CD4-positive, alpha-beta T cell treated with Interleukin-12 subunit alpha and Interleukin-12 subunit beta, for 1 hour (primary cell): ENCODE measurements around the gene TMEM42.
A peak's percentile ranks its signal among the peaks of the same experiment; 100 is the strongest.

Source experiments
- DNase-seq: peaks from one replicate; pipeline ENCODE4 v3.0.0-alpha.2; 2020

The TMEM42 gene

DNA sequence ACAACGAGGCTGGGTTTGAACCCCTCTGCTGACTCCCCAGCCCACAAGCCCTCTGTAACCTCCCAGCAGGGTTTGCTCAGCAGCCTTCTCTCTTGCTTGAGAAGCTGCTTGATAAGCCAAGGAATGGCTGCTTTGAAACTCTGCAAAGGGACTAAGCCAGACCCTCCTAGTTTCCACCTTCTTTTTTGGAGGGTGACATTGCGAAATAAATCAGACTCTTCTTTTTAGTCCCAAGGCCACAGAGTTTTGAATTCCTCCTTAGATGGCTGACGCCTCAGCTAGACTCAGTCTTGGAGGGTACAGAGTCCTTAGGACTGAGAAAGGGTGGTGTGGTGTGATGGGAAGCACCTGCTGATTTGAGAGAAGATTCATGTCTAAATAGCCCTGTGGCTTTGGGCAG is 13.9 kb downstream of the TMEM42 start:
- no peak for DNase-seq

DNA sequence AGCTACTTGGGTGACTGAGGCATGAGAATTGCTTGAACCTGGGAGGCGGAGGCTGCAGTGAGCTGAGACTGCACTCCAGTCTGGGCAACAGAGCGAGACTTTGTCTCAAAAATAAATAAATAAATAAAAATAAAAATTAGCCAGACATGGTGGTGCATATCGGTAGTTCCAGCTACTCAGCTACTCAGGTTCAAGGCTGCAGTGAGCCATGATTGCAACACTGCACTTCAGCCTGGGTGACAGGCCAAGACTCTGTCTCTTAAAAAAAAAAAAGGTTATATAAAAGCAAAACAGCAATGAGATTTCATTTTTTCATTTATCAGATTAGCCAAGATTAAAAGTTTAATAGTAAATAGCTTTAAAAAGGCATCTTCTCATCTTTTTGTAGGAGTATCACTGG is 15.6 kb downstream of the TMEM42 start:
- DNase-seq: no peak

DNA sequence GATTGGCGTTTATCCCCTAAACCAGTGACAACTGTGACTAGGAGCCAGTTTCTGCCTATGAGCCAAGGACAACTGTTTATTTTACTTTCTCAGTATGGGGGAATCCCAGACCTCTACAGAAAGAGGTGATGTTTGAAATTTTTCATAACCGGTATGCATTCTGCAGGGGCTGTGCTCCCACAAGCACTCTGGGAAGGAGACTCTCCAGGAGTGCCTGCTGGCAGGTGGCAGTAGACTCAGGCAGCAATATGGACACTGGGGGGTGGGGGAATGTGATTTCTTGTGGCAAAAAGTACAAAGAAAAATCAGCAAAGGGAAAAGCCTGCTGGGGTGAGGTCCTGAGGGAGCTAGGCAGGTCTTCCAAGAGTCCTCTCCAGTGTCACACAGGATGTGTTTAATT is 18.6 kb downstream of the TMEM42 start:
- DNase-seq: no peak

DNA sequence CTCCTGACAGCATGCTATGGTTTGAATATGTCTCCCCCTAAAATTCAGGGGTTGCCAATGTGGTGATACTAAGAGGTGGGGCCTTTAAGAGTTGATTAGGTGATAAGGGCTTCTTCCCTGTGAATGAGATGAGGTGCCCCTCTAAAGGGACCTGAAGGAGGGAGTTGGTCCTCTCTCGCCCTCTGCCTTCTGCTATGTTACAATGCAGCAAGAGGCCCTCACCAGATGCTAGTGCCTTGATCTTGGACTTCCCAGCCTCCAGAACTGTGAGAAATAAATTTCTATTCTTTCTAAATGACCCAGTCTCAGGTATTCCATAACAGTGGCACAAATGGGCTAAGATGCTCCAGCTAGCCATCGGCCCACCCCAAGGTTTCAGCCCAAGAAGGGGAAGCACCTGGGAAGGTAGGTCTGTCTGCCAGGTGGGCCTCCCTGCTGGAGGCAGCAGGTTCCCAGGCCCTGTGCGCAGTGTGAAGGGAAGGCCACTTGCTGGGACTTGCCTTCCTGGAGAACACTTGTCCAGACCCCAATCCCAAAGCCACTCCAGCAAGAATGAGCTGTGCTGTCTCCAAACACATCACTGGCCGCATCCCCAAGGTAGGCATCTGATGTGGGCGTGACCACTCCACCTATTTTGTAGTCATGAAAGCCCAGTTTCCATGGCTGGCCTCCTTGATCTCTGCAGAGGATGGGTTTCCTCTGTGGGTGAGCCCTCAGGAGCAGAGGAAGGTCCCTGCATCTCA is 21.7 kb downstream of the TMEM42 start:
- DNase-seq: no peak

DNA sequence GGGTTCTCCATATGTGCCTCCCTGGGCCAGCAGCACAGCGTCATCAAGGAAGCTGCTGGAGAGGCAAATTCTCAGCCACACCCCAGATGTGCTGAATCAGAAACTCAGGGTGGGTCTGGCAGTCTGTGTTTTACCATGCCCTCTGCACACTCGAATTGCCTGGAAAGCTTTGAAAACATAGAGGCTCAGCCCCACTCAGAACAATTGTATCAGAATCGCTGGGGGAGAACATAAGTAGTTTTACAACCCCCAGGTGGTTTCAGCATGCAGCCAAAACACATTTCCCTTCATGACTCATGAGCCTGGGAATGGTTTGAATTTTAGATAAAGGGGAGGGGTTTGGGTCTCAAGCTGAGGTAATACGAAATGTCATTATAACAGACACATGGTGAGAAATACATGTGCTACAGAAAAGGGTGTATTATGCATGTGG is 22.3 kb downstream of the TMEM42 start:
- no peak for DNase-seq

DNA sequence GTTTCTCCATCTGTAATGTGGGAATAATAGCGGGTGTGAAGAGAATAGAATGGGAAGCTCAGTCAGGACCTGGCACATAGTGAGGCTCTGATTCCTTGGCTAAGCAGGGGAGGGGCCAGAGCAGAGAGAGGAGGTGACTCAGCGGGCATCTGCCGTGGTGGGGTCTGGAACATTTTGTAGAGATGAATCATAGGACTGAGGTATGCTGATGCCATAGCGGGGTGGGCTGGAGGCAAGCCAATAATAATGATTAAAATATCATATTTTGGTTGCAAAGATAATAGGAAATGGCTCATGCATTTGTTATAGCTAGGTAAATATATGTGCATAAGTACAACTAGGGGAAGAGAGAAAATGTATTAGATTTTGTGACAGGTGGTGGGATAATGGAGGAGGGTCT is 23.9 kb downstream of the TMEM42 start:
- DNase-seq: no peak

DNA sequence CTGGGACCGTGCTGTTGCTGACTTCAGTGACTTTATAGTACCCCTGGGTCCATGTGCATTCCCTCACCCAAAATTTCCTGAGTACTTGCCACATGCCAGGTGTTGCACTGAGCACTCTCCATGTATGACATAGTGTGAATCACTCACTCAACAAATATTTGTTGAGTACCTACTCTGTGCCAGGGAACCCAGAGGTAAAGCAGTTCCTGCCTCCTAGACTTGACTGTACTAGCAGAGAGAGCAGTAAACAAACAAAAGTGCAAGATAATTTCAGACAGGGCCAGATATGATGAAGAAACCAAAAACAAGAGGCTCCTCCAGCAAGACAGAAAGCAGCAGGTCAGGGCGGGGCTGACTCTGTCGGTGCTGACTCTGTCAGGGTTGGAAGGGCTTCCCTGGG is 24.8 kb downstream of the TMEM42 start:
- DNase-seq: no peak

DNA sequence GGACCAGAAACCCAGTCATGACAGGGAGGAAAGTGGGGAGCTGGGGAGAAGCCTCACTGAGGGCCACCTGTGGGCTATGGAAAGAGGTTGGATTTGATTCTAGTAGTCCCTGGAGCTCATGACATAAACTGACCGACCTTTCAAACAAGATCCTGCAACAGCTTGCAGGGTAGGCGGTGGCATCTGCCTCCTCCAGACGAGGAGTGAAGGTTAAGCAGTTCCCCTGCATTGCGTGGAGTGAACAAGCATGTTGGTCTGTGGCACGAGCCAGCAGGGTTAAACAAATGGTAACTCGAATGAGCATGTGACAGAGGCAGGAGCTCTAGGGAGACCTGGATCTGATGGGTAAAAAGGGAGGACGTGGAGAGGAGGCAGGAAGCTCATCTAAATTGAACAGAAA is 25.4 kb downstream of the TMEM42 start:
- DNase-seq: no peak

DNA sequence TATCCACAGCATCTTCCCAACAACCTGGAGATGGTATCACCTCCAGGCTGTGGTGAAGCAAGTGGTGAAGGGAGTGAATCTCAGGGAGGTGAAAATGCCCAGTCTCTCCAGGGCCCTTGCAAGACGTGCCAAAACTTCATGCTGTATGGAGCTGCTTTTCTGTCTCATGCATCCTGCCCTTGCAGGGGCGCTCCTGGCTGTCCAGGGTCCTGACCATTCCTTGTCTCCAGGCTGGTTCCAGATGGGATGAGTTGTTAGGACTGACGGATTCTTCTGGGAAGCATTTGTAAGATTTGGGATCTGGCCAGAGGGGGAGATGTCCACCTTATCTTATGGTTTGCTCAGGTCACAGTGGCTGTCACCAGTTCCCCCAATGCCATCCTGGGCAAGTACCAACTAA is 28.5 kb downstream of the TMEM42 start:
- DNase-seq: no peak

DNA sequence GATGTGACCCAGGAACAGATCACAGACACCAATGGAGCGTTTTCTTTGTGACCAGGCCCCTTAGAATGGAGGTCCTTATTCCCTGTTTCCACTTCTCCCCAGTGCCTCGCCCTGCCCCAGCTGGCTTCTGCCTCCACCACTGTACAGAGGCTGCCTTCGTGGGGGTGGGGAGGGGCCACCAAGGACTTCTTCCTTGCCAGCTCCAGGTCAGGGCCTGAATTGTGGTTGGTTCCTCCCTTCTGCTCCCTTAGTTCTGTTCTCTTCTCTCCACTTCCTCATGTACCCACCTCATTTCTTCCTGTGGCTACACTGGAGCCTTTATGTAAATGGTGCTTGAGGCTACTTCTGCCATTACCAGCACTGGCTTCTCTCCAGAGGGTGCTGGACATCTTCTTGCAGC is 29.1 kb downstream of the TMEM42 start:
- no peak for DNase-seq

DNA sequence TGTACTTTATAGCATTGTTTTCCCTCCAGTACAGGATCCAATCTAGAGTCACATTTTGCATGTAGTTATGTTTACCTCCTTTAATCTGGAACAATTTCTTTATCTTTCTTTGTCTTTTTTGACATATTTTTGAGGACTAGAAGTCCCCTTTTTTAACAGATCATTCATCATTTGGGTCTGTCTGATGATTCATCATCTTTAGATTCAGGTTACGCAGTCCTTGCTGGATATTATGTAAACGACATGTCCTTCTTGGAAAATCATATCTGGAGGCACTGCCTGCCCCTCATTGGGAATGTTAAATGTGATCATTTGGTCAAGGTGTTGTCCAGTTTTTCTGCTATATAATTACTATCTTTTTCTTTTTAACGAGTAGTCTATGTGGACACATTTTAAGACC is 31.0 kb downstream of the TMEM42 start:
- no peak for DNase-seq

DNA sequence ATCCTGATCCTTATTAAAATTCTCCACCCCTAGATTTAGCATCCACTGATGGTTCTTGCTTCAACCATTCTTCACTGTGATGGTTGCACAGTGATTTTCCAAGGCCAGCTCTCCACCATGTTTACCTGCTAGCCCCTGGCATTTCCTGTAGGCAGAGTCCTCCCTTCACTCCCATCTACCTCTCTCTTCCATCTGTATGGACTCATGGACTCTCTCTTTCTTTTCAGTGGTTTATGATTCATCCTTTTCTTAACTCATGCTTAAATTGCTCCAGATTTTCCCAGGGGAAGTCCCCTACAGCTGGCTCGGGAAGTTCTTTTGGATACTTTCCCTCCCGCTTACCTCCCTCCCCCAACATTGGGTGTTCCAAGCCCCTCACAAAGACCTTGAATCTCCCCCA is 31.4 kb downstream of the TMEM42 start:
- no peak for DNase-seq

DNA sequence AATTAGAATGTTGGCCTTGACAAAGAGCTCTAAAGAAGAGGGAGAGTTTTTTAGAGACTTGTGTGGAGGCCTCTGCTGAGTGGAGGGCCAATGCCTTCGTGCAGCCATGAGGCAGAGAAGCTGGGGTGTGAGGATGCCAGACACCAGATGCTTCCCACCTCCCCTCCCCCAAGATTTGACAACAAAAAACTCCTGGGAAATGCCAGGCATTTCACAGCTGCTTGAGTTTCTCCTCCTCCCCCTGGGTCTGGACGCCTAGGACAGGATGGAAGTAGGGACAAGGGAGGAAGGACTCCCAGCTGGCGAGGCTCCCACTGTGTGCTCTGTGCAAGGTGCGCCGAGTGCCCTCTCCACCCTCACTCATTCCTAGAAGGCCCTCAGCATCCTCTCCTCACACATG is 32.8 kb downstream of the TMEM42 start:
- no peak for DNase-seq

DNA sequence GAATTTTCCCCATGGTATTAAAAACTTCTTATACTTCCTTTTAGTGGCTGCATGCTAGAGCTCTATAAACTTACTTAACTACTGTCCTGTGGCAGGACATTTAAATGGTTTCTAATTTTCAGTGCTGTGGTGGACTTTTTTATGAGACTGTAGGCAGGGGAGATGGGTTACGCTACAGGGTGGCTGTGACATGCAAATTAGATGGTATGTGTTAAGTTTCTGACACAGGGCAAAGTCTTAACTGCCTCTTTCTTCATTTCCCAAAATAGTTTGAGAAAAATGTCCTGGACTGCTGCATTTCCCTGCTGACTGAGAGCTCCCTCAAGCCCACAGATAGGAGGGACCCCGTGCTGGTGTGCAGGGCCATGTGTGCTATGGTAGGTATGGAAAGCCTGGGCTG is 34.7 kb downstream of the TMEM42 start:
- DNase-seq: no peak

DNA sequence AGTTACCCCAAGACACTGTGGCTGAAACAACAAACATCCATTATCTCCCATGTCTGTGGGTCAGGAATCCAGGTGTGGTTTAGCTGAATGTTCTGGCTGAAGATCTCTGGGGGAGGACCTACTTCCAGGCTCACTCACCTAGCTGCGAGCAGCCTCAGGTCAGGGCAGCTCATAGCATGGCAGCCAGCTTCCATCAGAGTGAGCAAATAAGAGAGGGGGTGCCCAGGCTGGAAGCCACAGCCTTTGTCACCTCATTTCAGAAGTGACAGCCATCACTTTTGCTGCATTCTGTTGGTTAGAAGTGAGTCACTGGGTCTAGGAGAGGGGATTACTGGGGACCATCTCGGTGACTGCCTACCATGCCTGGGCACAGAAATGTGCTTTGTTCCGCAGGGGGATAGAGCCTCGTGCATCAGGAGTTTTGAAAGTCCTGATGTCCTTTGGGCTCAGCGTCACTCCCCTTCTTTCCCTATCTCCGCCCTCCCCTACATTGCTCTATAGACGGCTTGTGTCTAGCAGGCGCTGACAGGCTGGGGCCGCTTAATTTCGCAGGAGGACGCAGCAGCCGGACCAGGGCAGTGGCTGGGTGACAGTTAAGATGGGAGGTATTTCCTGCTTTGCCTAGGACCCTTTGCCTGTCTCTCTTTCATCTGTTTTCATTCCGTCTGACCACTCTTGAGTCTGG is 38.1 kb downstream of the TMEM42 start:
- DNase-seq: no peak

DNA sequence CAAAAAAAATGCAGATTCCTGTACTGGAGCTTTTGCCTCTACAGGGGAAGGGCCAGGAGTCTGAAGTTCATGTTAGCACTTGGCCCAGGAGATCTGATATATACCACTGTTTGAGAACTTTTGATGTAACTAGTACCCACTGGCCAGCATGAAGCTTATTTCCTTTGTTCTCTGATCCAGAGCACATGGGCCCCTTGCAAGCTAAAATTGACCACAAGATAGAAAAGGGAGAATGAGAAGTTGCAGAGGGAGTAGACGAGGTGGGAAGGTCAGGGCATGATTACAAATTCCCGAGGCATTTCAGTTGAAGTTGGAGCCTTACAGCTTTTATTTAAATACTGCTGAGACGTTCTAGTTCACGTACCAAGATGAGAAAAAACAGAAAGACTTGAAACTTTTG is 40.9 kb downstream of the TMEM42 start:
- DNase-seq: no peak

DNA sequence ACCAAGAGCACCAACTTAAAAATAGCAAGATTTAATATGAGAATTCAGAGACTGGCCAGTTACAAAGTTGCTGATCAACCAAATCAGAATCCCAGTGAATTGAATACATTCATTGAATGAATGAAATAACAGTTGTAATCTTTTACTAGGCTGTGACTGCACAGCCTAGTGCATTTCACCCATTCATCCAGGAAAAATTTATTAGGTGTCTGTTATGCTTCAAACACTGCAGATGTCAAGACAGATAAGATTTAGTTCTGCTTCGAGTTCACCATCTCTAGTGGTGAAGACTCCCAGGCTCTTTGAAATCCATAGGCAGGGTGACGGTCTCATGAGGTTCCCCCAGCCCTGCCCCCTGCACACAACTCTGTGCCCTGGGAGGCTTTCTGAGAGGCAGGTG is 41.6 kb downstream of the TMEM42 start:
- no peak for DNase-seq

DNA sequence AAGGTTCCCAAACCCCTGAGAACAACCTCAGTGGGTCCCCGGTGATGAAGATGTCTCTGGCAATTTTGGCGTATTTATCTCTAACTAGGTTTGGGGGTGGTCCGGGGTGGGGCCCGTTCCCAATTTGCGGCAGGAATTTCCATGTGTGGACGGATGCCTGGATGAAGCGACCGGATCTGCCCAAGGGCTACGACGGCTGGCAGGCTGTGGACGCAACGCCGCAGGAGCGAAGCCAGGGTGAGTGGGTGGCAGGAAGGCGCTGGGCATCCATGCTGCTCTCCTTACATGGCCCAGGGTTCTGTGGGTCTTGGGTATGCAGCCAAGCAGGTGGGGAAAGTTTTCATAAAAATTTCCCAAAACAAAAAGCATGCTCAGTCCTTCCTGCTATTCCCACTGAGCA is 42.0 kb downstream of the TMEM42 start:
- no peak for DNase-seq

DNA sequence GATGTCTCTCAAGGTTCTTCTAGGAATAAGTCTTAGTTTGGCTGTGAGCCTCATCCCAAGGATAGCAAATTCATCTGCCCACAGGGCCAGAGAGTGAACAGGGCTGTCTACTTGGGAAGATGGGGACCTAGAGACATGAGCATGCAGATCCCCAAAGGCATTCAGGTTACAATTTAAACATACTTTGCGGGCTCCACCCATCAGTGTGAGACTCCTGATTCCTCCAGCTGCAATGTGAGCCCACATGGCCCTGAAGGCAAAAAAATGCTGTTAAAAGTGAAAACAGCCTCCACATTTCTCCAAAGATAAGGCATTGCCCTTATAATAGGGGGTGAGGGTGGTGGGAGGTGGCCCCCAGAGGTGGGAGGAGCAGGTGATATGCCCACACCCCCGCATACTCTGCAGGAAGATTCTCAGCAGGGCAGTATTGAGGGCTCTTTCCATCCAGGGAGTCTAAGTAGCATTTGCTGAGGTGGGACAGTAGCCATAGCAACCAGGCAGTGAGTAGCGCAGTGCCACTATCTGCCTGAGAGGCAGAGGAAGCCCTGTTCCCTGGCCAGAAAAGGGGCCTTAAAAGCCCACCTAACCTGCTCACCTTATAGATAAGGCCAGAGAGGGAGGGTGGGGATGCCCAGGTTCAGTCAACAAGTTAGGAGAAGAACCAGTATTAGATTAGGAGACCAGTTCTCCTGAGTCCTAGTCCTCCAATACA is 43.9 kb downstream of the TMEM42 start:
- DNase-seq: no peak

DNA sequence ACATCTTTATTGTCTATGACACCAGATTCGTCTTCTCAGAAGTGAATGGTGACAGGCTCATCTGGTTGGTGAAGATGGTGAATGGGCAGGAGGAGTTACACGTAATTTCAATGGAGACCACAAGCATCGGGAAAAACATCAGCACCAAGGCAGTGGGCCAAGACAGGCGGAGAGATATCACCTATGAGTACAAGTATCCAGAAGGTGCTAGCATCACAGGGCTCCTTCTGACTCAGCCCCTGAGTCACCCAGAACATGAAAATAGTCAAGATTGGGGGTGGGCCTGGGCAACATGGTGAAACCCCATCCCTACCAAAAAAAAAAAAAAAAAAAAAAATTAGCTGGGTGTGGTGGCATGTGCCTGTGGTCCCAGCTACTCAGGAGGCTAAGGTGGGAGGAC is 45.3 kb downstream of the TMEM42 start:
- DNase-seq: no peak

DNA sequence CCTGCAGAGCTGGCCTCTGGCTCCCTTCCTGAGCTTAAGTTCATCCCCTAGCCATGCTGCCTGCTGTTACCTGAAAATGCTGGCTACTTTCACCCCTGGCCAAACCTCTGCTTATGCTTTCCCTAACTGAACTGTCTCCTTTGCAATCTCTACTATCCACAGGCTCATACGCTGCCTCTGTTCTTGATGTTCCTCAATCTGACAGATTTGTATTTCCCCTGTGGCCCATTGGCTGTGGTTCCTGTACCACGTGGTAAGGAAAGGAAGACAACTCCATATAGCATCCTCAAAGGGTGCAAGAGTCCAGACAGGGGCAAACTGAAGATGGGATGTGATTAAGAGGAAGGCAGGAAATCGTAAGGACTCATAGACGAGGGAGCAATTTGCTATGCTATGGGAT is 45.9 kb downstream of the TMEM42 start:
- no peak for DNase-seq

DNA sequence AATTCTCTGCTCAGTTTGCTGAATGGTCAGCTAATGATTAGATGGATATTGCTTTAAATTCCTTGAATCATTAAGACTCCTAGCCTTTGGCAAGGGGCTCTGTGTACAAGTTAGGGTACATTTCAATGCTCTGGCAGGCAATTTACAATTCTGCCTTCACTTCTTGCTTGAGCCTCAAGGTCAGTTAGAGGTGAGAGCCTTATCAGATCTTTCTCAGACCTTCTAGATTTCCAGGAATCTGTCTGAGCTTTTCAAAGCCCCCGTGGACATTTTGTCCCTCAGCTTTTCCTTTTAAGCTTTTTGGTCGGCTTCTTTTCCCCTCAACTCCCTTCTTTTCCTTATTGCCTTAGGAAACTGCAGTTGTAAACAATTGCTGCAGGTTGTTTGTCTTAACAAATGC is 47.4 kb downstream of the TMEM42 start:
- no peak for DNase-seq

DNA sequence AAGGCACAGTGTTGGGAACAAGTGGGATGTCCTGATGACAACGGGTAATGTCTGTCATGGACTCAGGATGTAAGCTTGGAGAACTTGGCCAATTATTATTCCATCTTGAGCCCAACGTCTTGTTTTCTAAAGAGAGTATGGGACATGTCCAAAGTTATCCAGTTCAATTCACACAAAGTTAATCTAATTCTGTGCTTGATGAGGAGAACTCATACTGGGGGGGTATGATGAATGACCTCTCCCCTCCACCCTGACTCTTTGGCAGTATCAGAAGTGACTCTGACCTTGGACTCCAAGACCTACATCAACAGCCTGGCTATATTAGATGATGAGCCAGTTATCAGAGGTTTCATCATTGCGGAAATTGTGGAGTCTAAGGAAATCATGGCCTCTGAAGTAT is 49.0 kb downstream of the TMEM42 start:
- no peak for DNase-seq

DNA sequence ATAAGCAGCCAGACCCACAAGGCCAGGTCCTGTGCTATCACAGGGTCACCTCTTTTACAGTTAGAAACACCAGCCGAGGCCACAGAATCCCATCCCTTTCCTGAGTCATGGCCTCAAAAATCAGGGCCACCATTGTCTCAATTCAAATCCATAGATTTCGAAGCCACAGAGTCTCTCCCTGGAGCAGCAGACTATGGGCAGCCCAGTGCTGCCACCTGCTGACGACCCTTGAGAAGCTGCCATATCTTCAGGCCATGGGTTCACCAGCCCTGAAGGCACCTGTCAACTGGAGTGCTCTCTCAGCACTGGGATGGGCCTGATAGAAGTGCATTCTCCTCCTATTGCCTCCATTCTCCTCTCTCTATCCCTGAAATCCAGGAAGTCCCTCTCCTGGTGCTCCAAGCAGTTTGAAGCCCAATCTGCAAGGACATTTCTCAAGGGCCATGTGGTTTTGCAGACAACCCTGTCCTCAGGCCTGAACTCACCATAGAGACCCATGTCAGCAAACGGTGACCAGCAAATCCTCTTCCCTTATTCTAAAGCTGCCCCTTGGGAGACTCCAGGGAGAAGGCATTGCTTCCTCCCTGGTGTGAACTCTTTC is 52.3 kb downstream of the TMEM42 start:
- DNase-seq: peak; percentile 67
